ENCODE data around the gene HNF1A.
"Not testable (repeated sequence)": the region's sequence is repeated elsewhere in the genome, so short reads cannot be mapped to it uniquely, and the experiment has no call there.

Gene HNF1A, protein sequence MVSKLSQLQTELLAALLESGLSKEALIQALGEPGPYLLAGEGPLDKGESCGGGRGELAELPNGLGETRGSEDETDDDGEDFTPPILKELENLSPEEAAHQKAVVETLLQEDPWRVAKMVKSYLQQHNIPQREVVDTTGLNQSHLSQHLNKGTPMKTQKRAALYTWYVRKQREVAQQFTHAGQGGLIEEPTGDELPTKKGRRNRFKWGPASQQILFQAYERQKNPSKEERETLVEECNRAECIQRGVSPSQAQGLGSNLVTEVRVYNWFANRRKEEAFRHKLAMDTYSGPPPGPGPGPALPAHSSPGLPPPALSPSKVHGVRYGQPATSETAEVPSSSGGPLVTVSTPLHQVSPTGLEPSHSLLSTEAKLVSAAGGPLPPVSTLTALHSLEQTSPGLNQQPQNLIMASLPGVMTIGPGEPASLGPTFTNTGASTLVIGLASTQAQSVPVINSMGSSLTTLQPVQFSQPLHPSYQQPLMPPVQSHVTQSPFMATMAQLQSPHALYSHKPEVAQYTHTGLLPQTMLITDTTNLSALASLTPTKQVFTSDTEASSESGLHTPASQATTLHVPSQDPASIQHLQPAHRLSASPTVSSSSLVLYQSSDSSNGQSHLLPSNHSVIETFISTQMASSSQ

GRCh38 chr12:120978296-120979219, at the start of gene HNF1A:
Gene HNF1A (plus strand): TSS chr12:120978543. CDS start chr12:120978769, 226 bp downstream.
- DNase-seq = no peak

DNA sequence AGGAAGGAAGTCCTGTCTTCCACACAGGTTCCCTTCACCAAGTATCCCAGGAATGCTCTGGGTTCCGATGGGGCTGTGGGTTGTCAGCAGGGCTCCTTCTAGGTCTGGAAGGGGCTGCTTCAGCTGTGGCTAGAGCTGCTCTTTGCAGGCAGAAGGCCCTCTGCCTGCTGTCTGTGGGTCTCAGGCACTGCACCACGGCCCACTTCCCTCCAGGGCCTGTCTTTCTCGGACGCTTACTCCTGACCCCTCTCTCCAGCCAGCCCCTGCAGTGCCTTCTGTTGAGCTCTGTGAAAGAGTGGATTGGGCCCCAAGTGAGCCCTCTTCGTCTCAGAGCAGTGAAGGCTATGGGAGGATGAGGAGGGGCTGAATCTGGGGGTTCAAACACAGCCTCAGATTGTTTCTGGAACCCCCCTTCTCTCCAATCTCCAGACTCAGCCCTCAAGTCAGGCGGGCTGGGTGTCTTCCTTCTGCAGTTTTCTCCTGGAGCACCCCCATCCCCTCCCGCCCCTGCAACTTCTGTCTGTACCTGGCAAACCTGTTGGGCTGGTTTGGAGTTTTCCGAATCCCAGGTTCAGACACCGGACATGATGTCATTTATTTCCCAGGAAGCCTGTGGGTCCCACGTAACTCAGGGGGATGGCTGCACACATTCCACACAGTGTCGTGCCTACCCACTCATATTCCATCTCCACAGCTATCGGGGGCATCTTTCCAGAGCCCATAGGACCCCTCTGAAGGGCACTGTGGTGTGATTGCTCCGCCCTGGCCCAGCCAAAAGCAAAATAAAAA, 49.3 kb upstream of the HNF1A start:
- no peak for DNase-seq

- DNase-seq = no peak
Observed at GRCh38 chr12:120930032-120930431, 48.3 kb upstream of the HNF1A start.

GRCh38 chr12:120932058-120932457, 46.3 kb upstream of the HNF1A start:
- DNase-seq = no peak

- DNase-seq = no peak
Observed at GRCh38 chr12:120932956-120933526, 45.3 kb upstream of the HNF1A start.

DNA sequence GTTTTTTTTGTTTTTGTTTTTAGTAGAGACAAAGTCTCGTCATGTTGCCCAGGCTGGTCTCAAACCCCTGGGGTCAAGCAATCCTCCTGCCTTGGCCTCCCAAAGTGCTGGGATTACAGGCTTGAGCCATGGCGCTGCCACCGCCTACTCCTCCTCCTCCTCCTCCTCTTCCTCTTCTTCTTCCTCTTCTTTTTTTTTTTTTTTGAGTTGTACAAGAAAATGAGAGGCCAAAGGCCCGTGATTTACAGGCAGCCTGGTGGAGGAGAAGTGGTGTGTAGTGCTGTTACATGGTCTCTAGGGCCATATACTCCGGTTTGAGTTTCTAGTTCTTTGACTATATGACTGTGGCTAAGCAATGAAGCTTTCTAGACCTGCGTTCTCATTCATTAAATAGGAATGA, 44.6 kb upstream of the HNF1A start:
- no peak for DNase-seq

DNA sequence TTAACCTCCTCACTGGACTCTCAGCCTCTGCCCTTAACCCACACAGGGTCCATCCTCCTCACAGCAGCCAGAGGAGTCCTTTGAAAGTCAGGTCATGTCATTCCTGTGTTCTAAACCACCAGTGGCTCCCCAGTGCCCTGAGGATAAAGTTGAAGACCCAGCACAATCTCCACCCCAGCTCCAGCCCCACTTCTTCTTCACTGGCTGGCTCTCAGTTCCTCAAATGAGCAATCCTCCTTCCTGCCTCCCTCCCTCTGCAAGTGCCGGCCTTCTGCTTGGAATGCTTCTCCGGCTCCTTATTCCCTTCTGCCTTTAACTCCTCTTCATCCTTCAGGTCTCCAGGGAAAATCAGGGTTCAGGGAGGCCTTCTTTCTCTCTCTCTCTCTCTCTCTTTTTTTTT, 42.1 kb upstream of the HNF1A start:
- no peak for DNase-seq

- no peak for DNase-seq
Observed at GRCh38 chr12:120938496-120938895, 39.8 kb upstream of the HNF1A start.

DNA sequence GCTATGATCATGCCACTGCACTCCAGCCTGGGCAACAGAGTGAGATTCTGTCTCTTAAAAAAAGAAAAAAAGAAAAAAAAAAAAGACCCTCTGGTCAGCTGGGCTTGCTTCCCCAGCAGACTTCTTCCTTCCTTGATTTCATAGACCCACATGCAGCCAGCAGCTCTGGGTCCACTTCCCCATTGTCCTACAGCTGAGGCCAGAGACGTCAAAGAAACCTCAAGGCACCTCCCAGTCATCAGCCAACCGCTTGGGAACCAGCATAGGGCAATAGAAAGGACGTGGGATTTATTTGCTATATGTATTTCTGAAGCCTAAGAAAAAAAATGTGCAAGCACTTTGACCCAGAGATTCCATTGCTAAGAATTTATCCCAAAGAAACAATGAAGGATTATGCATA, 38.8 kb upstream of the HNF1A start:
- DNase-seq = no peak

DNA sequence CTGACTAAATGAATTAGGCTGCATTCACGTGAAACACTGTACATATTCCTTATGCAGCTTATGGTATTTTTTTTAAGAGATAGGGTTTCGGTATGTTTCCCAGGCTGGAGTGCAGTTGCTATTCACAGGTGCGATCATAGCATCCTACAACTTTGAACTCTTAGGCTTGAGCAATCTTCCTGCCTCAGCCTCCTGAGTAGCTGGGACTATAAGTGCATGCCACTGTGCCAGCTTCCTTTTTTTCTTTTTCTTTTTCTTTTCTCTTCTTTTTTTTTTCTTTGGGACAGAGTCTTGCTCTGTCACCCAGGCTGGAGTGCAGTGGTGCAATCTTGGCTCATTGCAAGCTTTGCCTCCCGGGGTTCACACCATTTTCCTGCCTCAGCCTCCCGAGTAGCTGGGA, 38.3 kb upstream of the HNF1A start:
- no peak for DNase-seq

DNA sequence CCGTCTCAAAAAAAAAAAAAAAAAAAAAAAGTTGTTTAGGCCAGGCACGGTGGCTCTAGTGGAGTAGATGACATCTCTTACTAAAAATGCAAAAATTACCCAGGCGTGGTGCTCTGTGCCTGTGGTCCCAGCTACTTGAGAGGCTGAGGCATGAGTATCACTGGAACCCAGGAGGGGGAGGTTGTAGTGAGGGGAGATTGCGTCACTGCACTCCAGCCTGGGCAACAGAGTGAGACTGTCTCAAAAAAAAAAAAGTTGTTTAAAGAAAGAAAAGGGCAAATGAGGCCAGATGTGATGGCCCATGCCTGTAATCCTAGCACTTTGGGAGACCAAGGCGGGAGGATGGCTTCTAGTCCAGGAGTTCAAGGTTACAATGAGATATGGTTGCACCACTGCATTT, 37.5 kb upstream of the HNF1A start:
- DNase-seq = no peak

DNA sequence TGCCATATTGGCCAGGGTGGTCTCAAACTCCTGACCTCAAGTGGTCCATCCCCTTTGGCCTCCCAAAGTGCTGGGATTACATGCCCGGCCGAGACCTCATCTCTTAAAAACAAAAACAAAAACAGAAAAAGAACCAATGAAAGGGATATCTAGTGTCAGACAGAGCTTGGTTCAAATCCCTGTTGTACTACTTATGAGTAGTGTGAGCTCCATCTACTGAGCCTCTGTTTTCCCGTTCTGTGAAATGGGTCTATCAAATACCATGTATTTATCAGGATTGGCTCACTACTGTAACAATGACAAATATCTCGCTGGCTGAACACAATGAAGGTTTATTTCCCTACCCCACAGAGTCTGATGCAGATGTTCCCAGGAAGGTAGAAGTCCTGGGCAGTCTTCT, 36.9 kb upstream of the HNF1A start:
- no peak for DNase-seq

DNA sequence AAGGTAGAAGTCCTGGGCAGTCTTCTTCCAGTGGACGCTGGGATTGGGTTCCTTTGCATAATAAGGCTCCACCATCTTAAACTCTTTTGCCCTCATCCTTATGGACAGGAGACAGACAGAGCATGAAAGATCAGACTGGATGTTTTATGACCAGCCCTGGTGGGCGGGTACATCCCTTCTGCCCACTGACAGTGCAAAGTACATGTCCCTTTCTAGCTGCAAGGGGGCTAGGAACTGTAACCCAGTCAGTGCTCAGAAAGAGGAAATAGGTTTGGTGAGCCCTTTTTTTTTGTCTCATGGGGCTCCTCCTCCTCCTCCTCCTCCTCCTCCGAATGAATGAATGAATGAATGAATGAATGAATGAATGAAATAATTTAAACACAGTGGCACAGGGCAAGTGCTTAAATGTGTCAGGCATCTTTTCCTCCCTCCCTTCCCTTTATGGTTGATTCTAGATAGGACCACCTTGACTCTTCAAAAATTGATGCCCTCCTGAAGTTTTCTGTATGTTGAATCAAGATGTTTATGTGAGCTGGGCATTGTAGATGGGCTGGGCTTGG, 36.4 kb upstream of the HNF1A start:
- no peak for DNase-seq

- DNase-seq = no peak
Observed at GRCh38 chr12:120943482-120943881, 34.9 kb upstream of the HNF1A start.

GRCh38 chr12:120944645-120945217, 33.6 kb upstream of the HNF1A start:
- DNase-seq = peak; percentile 29

DNA sequence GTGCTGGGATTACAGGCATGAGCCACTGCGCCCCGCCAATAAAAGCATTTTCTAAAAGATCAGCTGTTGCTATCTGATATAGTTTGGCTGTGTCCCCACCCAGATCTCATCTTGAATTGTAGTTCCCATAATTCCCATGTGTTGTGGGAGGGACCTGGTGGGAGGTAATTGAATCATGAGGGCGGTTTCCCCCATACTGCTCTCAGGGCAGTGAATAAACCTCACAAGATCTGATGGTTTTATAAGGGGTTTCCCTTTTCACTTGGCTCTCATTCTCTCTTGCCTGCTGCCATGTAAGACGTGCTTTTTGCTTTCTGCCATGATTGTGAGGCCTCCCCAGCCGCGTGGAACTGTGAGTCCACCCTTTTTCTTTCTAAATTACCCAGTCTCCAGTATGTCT, 32.8 kb upstream of the HNF1A start:
- not testable (repeated sequence) for DNase-seq

- DNase-seq = not testable (repeated sequence)
Observed at GRCh38 chr12:120950260-120950799, 28.0 kb upstream of the HNF1A start.

GRCh38 chr12:120950807-120951206, 27.5 kb upstream of the HNF1A start:
- DNase-seq = no peak

- no peak for DNase-seq
Observed at GRCh38 chr12:120955232-120955631, 23.1 kb upstream of the HNF1A start.

GRCh38 chr12:120956579-120957300, 21.6 kb upstream of the HNF1A start:
- DNase-seq = no peak
